ENCODE results near the gene WASF3. TPM values are rescaled to one million over a fixed set of nuclear protein-coding genes. Genes with fewer than 3 reads are reported as not detected.

WASF3 gene
- total and polyA plus RNA-seq, 2 of the 13 experiments (the other 11 are each of a cell fraction or from before 2014, with no cell fraction given) = 10.4 to 17.2 TPM

GRCh38 chr13:26722321-26722720, 164.8 kb downstream of the WASF3 start:
- ATAC-seq (no peak), FAIRE-seq (no peak), DNase-seq (ENCODE audit: low spot score) (no peak)
- Histone ChIP-seq H2AFZ (ENCODE audit: low read length) (no peak overlapping the region), H3K4me3 (replicated peaks in 1 of 3; ENCODE audit: insufficient read depth in 1 of 3, low read depth in 2 of 3, low read length in 3 of 3) (no peak overlapping the region), H4K20me1 (ENCODE audit: insufficient read depth, low read length) (no peaks in the 10 kb centered on the region), H3K9ac (ENCODE audit: insufficient read depth, low read depth, low read length) (no peak overlapping the region), H3K27me3 (ENCODE audit: control insufficient read depth in 1 of 2, insufficient read depth in 2 of 2, low read length in 2 of 2) (peaks cover 0 to 20% of the 10 kb centered on the region in 2 experiments; a peak in 2 of 5 replicates), H3K79me2 (ENCODE audit: insufficient read depth, low read length) (no peaks in the 10 kb centered on the region), H3K4me1 (ENCODE audit: insufficient read depth, low read length) (peaks cover 14% of the 10 kb centered on the region), H3K27ac (ENCODE audit: extremely low read length, insufficient read depth, low read length) (no peak overlapping the region), H3K36me3 (replicated peaks in 1 of 2; ENCODE audit: control insufficient read depth in 1 of 2, insufficient read depth in 2 of 2, low read length in 2 of 2) (no peaks in the 10 kb centered on the region), H3K9me3 (ENCODE audit: low read length) (no peaks in the 10 kb centered on the region), H3K4me2 (ENCODE audit: low read depth, low read length) (peak overlapping the region; percentile 66; the same call in 1 of the 2 replicates)
- CTCF ChIA-PET (ENCODE audit: low intra/inter-chr PET ratio, low total read pairs) = no interaction called here
- TF ChIP-seq ZGPAT (CRISPR knock-in tag; IDR thresholded peaks at IDR 0.05) (no peak), ZBTB8A (CRISPR knock-in tag; IDR thresholded peaks at IDR 0.05; ENCODE audit: borderline replicate concordance, low read depth) (no peak), RBAK (CRISPR knock-in tag; IDR thresholded peaks at IDR 0.05) (no peak), ZNF12 (CRISPR knock-in tag; IDR thresholded peaks at IDR 0.05) (no peak), PRDM15 (CRISPR knock-in tag; IDR thresholded peaks at IDR 0.05) (no peak), ARID5B (CRISPR knock-in tag; IDR thresholded peaks at IDR 0.05) (no peak), ZSCAN12 (CRISPR knock-in tag; IDR thresholded peaks at IDR 0.05) (no peak), TRAFD1 (CRISPR knock-in tag; IDR thresholded peaks at IDR 0.05; ENCODE audit: borderline replicate concordance) (no peak), AGO1 (IDR thresholded peaks at IDR 0.05; ENCODE audit: low read depth, low read length, poor library complexity, severe bottlenecking) (no peak), GATAD2A (CRISPR knock-in tag; IDR thresholded peaks at IDR 0.05) (no peak)
- intact Hi-C loops (cut with micrococcal nuclease; ENCODE audit: unreplicated experiment) = no loop called here
- BruUV-seq (replicated peaks) = no TSS peak
- in situ Hi-C loops (cut with HindIII; ENCODE audit: extremely low pct_ligation_motif_present, low pct_unique_long_range_greater_than_20kb) = no loop called here
- 43% methylated on average over 4 of the region's 5 CpGs for WGBS (ENCODE audit: low lambda C conversion rate)
- POLR2A ChIA-PET = no interaction called here

Measured in HepG2 (cell line).